ENCODE measurements around the gene PIP5K1B. TPM values are rescaled to one million over a fixed set of nuclear protein-coding genes. Genes with fewer than 3 reads are reported as not detected.

Gene PIP5K1B
- total RNA-seq, 6 experiments from 2014 or later = not detected

DNA sequence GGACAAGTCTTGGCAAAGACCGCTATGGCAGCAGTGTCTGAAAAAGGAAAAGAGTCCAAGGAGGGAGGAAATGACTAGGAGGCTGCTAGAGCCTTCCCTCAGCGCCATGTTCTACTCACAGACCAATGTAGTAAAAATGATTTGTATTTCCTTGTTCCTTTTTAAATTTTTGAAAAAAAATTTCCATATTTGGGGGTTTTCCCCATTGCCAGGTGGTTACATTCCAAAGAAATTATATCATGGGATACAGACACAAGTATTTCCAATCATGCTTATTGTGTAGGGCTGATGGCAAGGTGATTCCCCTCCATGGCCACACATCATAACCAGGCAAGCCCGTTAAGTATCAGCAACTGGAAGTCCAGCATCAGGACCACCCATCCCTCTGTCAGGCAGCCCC lies 138.2 kb downstream of the PIP5K1B start:
- DNase-seq = no peak
- Mint-ChIP-seq H3K36me3 (ENCODE audit: low read depth) (no peaks in the 10 kb centered on the region), H3K4me3 (no peak overlapping the region), H3K4me1 (ENCODE audit: low read depth) (no peaks in the 10 kb centered on the region), H3K27ac (no peak overlapping the region), H3K27me3 (ENCODE audit: insufficient read depth) (no peaks in the 10 kb centered on the region), H3K9me3 (no peaks in the 10 kb centered on the region)
- TF ChIP-seq, protein P1, sequence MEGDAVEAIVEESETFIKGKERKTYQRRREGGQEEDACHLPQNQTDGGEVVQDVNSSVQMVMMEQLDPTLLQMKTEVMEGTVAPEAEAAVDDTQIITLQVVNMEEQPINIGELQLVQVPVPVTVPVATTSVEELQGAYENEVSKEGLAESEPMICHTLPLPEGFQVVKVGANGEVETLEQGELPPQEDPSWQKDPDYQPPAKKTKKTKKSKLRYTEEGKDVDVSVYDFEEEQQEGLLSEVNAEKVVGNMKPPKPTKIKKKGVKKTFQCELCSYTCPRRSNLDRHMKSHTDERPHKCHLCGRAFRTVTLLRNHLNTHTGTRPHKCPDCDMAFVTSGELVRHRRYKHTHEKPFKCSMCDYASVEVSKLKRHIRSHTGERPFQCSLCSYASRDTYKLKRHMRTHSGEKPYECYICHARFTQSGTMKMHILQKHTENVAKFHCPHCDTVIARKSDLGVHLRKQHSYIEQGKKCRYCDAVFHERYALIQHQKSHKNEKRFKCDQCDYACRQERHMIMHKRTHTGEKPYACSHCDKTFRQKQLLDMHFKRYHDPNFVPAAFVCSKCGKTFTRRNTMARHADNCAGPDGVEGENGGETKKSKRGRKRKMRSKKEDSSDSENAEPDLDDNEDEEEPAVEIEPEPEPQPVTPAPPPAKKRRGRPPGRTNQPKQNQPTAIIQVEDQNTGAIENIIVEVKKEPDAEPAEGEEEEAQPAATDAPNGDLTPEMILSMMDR (IDR thresholded peaks at IDR 0.05) = no peak

DNA sequence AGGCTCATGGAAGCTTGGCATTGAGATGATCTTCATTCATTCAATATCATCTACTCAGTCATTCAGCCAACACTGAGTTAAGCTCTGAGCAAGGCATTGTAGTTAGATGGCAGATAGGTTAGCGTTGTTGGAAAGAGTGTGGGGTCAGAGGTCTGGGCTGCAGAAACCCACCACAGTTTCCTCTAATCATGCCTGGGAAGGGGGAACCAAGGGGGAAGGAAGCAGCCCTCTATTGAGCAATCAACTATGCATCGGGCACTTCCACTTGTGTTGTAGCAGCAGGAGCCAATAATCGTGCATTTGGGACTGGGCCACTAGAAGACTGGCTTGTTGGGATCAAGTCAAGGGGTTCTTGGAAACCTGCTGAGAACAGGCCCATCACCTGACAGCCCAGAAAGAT lies 139.1 kb downstream of the PIP5K1B start:
- no peaks in the 10 kb centered on the region for H3K27me3 Mint-ChIP-seq (ENCODE audit: insufficient read depth)
- H3K4me3 Mint-ChIP-seq = no peak overlapping the region
- no peaks in the 10 kb centered on the region for H3K4me1 Mint-ChIP-seq (ENCODE audit: low read depth)
- DNase-seq = no peak
- H3K9me3 Mint-ChIP-seq = no peaks in the 10 kb centered on the region
- H3K27ac Mint-ChIP-seq = no peak overlapping the region
- TF ChIP-seq, protein P1 (IDR thresholded peaks at IDR 0.05) = no peak
- no peaks in the 10 kb centered on the region for H3K36me3 Mint-ChIP-seq (ENCODE audit: low read depth)

DNA sequence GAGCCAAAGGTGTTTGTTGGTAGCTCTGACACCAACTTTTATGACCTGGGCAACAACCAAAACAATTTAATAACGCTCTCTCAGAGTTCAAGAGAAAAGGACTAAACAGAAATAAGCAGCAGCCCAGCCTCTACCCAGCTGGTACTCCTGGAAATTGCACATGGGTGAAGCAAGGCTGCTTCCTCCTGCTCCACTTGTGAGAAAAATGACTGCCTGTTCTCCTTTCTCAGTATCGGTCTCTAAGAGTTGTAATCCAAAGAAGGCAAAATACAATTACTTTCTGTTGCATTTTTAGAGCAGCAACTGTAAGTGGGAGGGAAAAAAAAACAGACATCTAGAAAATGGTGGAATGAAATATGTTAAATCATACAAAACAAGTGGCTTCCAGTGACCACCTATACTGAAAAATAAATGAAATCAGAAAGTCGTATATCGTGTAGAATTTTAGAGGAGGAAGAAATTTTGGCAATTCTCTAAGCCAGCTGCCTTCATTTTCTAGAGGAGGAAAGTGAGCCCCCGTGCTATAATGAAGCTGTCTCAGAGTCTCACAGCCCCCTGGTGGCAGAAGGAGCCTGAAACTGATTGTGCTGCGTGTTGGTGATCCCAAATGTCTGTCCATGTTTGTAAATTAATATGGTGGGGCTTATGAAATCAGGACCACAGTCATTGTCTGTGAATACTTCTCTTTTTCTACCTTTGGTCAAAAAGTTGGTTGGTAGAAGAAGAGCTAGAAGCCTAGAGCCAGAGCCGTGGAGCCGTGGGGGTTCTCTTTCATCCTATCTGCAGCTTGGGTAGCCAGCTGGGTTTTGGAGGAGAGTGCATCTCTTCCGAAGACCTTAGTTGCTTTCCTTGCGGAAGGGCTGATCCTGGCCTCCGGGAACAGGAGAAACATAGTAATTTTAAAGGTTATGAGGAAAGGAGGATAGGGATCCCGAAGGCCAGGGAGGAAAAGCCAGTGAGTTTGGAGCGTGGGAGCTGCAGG lies 139.9 kb downstream of the PIP5K1B start:
- no peaks in the 10 kb centered on the region for H3K4me1 Mint-ChIP-seq (ENCODE audit: low read depth)
- DNase-seq = no peak
- TF ChIP-seq, protein P1 (IDR thresholded peaks at IDR 0.05) = peak; percentile 74
- H3K9me3 Mint-ChIP-seq = no peaks in the 10 kb centered on the region
- no peak overlapping the region for H3K27ac Mint-ChIP-seq
- H3K27me3 Mint-ChIP-seq (ENCODE audit: insufficient read depth) = no peaks in the 10 kb centered on the region
- no peak overlapping the region for H3K4me3 Mint-ChIP-seq
- H3K36me3 Mint-ChIP-seq (ENCODE audit: low read depth) = no peaks in the 10 kb centered on the region

DNA sequence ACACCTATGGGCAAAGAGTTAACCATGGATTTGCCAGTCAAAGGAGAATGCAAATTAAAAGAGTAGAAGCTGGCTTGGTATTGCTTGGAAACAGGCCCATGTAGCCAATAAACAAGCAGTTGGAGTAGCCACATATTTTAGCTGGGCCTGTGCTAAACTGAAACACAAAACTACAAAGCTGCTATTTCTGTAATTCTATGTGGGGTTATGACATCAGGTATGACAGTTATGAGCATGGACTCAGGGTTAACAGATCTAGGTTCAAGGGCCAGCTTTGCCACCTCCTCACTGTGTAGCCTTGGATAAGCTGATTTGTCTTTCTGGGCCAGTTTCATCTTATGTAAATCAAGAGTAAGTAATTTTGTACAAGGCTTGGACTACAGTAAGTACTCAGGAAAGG lies 142.7 kb downstream of the PIP5K1B start:
- no peaks in the 10 kb centered on the region for H3K36me3 Mint-ChIP-seq (ENCODE audit: low read depth)
- H3K9me3 Mint-ChIP-seq = no peaks in the 10 kb centered on the region
- no peak overlapping the region for H3K4me3 Mint-ChIP-seq
- no peaks in the 10 kb centered on the region for H3K4me1 Mint-ChIP-seq (ENCODE audit: low read depth)
- no peaks in the 10 kb centered on the region for H3K27me3 Mint-ChIP-seq (ENCODE audit: insufficient read depth)
- H3K27ac Mint-ChIP-seq = no peak overlapping the region
- no peak for DNase-seq
- TF ChIP-seq, protein P1 (IDR thresholded peaks at IDR 0.05) = no peak

DNA sequence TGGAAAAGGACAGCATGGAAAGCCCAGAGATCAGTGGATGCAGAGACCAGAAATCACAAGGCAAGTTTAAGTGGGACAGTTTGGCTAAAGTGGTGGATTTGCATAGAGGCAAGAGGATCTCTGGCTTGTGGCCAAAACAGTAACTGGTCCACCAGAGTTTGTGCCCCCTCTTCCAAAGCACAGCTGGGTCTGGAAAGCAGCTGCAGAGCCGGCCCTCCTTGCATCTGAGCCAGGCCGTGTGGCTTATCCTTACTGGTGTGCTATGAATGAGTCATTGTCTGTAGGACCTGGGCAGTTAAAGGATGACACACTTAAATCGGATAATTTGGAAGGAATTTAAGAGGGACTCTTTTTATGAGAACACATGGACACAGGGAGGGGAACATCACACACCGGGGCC lies 146.6 kb downstream of the PIP5K1B start:
- Mint-ChIP-seq H3K4me3 (no peak overlapping the region), H3K27me3 (ENCODE audit: insufficient read depth) (peaks cover 10% of the 10 kb centered on the region), H3K9me3 (no peaks in the 10 kb centered on the region), H3K27ac (no peak overlapping the region), H3K36me3 (ENCODE audit: low read depth) (no peaks in the 10 kb centered on the region), H3K4me1 (ENCODE audit: low read depth) (no peaks in the 10 kb centered on the region)
- DNase-seq = no peak
- TF ChIP-seq, protein P1 (IDR thresholded peaks at IDR 0.05) = no peak

Measured in HFFc6 (cell line).